Measurements from ENCODE around the gene TSPAN33. TPM values are rescaled to one million over a fixed set of nuclear protein-coding genes. Genes with fewer than 3 reads are reported as not detected.
"Not testable (repeated sequence)": the region's sequence is repeated elsewhere in the genome, so short reads cannot be mapped to it uniquely, and the experiment has no call there.

TSPAN33 gene
- total RNA-seq, 3 donors from 2014 or later: 3.9 to 11.4 (median 5.4) TPM

GRCh38 chr7:129118182-129118581, 26.3 kb upstream of the TSPAN33 start:
- intact Hi-C loops (cut with DNase I; ENCODE audit: low total_unique reads): no loop called here
- no peaks in the 10 kb centered on the region for H3K4me1 ChIP-seq
- H3K9me3 ChIP-seq: peaks cover 0 to 8% of the 10 kb centered on the region in 2 donors
- H3K4me3 ChIP-seq: no peak overlapping the region
- DNase-seq (ENCODE audit: low spot score in 2 of 2): no peak
- TF ChIP-seq CTCF (IDR thresholded peaks at IDR 0.05) (no peak), POLR2AphosphoS5 (IDR thresholded peaks at IDR 0.05) (no peak), POLR2A (IDR thresholded peaks at IDR 0.05) (no peak)
- no peak overlapping the region for H3K27ac ChIP-seq
- H3K27me3 ChIP-seq: no peaks in the 10 kb centered on the region
- no peaks in the 10 kb centered on the region for H3K36me3 ChIP-seq

GRCh38 chr7:129118976-129119375, 25.5 kb upstream of the TSPAN33 start:
- no peak overlapping the region for H3K4me3 ChIP-seq
- no peaks in the 10 kb centered on the region for H3K4me1 ChIP-seq
- no peaks in the 10 kb centered on the region for H3K36me3 ChIP-seq
- peaks cover 0 to 8% of the 10 kb centered on the region in 2 donors for H3K9me3 ChIP-seq
- TF ChIP-seq POLR2AphosphoS5 (IDR thresholded peaks at IDR 0.05) (no peak), POLR2A (IDR thresholded peaks at IDR 0.05) (no peak), CTCF (IDR thresholded peaks at IDR 0.05) (no peak)
- intact Hi-C loops (cut with DNase I; ENCODE audit: low total_unique reads): no loop called here
- H3K27me3 ChIP-seq: no peaks in the 10 kb centered on the region
- H3K27ac ChIP-seq: no peak overlapping the region
- no peak for DNase-seq (ENCODE audit: low spot score in 2 of 2)

GRCh38 chr7:129121501-129122077, 22.9 kb upstream of the TSPAN33 start:
- H3K27me3 ChIP-seq; H3K9me3 ChIP-seq; H3K4me1 ChIP-seq; H3K4me3 ChIP-seq; DNase-seq (ENCODE audit: low spot score in 2 of 2); H3K36me3 ChIP-seq; intact Hi-C loops (cut with DNase I; ENCODE audit: low total_unique reads); H3K27ac ChIP-seq: not testable (repeated sequence)

- no peak for DNase-seq (ENCODE audit: low spot score in 2 of 2)
- no peaks in the 10 kb centered on the region for H3K4me1 ChIP-seq
- intact Hi-C loops (cut with DNase I; ENCODE audit: low total_unique reads): no loop called here
- no peak for TF ChIP-seq CTCF (IDR thresholded peaks at IDR 0.05)
- no peak for TF ChIP-seq POLR2A (IDR thresholded peaks at IDR 0.05)
- TF ChIP-seq POLR2AphosphoS5 (IDR thresholded peaks at IDR 0.05): no peak
- no peaks in the 10 kb centered on the region for H3K27me3 ChIP-seq
- no peak overlapping the region for H3K4me3 ChIP-seq
- no peak overlapping the region for H3K27ac ChIP-seq
- no peaks in the 10 kb centered on the region for H3K36me3 ChIP-seq
- H3K9me3 ChIP-seq: peaks cover 0 to 8% of the 10 kb centered on the region in 2 donors
These were observed 22.3 kb upstream of the TSPAN33 start for GRCh38 chr7:129122078-129122750.

GRCh38 chr7:129122751-129123509, 21.6 kb upstream of the TSPAN33 start:
- H3K27ac ChIP-seq: no peak overlapping the region
- no peak for DNase-seq (ENCODE audit: low spot score in 2 of 2)
- H3K27me3 ChIP-seq: no peaks in the 10 kb centered on the region
- H3K4me1 ChIP-seq: no peaks in the 10 kb centered on the region
- intact Hi-C loops (cut with DNase I; ENCODE audit: low total_unique reads): no loop called here
- no peaks in the 10 kb centered on the region for H3K36me3 ChIP-seq
- no peak overlapping the region for H3K4me3 ChIP-seq
- H3K9me3 ChIP-seq: peaks cover 0 to 8% of the 10 kb centered on the region in 2 donors
- TF ChIP-seq POLR2A (IDR thresholded peaks at IDR 0.05) (no peak), POLR2AphosphoS5 (IDR thresholded peaks at IDR 0.05) (no peak), CTCF (IDR thresholded peaks at IDR 0.05) (no peak)
